Pulmonary artery endothelial cell (primary cell): ENCODE results near the gene PKN2. TPM values are rescaled to one million over a fixed set of nuclear protein-coding genes. Genes with fewer than 3 reads are reported as not detected.
"Not testable (repeated sequence)": the region's sequence is repeated elsewhere in the genome, so short reads cannot be mapped to it uniquely, and the experiment has no call there.

ENCODE experiments used
- DNase-seq: peaks from one replicate; pipeline ENCODE4 v3.0.0-alpha.2; 2011; ENCODE audit warnings: low read depth, low spot score
- total RNA-seq: library from RNA; depleted of rRNA; stranded (reverse); fragments of >200 nt; gene quantifications from 2 replicates; pipeline ENCODE4 v1.2.3, GENCODE V29; 2014

The PKN2 gene
- total RNA-seq, 1 donor from 2014 or later = 22.7 TPM

GRCh38 chr1:88784551-88784950, 100.5 kb downstream of the PKN2 start:
- no peak for DNase-seq

DNA sequence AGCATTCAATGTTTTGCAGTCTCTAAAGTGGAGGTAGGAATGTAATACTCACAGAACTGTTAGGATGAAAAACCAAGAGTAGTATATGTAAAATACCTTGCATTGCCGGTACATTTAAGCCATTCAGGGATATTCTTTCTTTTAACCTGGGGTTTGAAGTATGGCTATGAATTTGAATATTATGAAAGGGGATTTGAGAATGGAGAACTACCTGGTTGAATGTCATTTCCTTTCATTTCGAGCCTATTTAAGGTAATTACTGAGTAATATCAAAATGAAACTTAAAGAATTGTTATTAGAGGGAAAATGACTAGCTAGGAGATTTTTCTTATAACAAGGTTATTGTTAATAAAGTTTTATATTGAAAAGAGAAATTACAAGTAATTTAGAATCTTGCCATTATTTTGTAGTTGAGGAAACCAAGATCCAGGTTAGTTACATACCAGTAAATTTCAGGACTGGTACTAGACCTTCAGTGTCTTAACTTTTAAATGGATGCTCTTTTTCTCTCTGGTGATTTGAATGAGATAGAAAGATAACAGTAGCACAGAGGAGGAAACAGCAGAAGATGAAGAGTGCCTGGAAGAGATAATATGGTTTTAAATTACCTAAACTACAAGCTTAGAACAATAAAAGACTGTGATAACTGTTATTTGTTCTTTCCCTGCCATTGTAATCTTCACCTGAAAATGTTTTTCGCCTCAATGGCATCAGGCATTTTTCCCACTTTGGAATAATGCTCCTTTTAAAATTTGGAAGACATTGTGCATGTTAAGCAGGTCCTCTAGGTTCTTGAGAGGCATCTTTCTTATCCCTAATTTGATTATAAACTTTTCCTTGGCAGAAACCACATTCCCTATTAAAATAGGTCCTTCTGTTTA, 103.2 kb downstream of the PKN2 start:
- DNase-seq = no peak

DNA sequence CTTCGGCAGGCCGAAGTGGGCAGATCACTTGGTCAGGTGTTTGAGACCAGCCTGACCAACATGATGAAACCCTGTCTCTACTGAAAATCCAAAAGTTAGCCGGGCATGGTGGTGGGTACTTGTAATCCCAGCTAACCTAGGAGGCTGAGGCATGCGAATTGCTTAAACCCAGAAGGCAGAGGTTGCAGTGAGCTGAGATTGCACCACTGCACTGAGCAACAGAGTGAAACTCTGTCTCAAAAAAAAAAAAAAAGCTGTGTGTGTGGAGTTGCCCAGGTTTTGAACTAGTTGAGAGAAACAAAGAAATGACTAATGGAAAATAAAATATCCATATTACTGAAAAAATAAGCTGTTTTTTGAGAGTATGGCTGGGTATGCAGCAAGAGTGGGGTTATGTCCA, 107.1 kb downstream of the PKN2 start:
- no peak for DNase-seq

DNA sequence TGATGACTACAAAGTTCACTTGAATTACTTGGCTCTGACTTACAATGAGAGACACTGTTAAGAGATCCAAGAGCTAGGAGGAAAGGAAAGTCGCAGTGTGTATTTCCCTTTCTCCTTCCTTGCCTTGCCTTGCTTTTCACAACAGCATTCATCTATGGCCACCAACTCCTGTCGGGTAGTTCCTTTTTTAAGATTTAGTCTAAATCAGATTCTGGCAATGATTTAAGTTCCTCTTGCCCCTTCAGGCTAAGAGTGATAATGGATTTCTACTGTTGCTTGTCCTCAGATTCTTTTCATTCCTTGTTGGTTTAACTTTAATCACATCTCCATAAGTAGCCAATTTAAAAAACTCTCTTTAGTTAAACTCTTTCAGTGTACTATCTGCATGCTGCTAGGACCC, 115.4 kb downstream of the PKN2 start:
- no peak for DNase-seq

GRCh38 chr1:88800382-88801051, 116.4 kb downstream of the PKN2 start:
- no peak for DNase-seq

DNA sequence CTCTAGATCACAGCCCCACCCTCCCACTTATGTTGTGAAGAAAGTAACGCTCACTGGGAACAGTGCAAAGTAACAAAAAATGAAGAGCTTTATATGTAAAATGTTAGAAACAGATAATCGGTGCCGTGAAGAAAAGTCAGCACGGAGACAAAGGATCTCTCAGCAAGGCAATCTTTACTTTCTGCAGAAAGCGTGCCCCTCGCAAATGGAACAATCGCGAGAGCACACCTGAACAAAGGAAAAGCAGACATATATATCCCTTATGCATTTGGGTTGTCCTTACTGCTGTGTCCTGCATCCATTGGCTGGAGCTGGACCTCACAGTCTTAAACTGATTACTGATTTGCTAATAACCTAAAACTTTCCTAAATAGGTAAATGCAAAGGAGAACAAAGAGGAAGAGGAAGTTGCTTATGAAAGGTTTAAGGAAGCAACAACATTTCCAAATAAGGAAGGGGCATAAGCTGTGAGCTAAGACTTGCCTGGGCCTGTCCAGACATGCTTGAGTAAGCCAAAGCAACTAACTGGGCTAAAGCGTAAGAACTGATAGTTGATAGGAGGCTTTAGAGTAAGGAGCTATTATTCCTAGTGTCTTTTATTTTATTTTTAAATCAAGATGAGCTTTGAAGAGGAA, 117.6 kb downstream of the PKN2 start:
- no peak for DNase-seq

GRCh38 chr1:88802404-88802803, 118.3 kb downstream of the PKN2 start:
- DNase-seq = no peak

DNA sequence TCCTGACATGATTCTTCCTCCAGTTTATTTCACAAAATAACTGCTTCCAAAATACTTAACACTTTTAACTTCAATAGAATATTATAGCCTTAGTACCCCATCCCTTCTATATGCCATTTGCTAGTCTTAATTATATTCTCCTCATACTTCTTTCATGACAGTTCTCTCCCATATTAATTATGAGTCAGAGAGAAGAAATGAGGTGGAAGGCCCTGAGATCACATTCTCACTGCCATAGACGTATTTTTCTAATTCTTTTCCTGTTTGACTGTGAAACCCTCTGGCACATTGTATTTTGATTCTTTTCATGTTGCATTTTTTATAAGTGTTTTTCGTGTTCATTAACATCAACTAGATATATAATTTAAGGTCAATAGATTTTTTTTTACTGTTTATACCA, 118.9 kb downstream of the PKN2 start:
- DNase-seq = no peak

GRCh38 chr1:88803444-88803843, 119.4 kb downstream of the PKN2 start:
- DNase-seq = no peak

DNA sequence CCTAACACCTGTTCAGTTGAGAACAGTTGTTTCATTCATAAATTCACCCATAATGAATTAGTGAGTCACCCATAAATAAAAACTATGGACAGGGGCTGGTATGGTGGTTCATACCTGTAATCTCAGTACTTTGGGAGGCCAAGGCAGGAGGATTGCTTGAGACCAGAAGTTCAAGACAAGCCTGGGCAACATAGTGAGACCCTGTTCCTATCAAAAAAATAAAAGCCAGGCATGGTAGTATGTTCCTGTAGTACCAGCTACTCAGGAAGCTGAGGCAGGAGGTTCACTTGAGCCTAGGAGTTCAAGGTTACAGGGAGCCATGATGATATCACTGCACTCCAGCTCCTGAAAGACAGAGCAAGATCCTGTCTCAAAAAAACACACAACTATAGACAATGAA, 128.3 kb downstream of the PKN2 start:
- DNase-seq = no peak

DNA sequence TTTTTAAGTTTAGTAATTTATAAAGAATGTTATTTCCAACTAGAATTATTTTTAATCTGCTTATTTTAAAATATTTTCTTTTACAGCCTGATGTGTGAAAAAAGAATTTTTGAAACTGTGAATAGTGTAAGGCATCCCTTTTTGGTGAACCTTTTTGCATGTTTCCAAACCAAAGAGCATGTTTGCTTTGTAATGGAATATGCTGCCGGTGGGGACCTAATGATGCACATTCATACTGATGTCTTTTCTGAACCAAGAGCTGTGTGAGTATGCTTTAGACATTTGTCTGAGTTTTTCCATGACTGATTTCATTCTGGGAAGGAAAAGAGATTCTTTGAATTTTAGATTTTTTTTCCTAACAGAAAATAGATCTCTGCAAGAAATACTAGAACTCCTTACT, 129.4 kb downstream of the PKN2 start:
- DNase-seq = no peak

- DNase-seq = not testable (repeated sequence)
Observed at GRCh38 chr1:88819642-88820041, 135.6 kb downstream of the PKN2 start.

DNA sequence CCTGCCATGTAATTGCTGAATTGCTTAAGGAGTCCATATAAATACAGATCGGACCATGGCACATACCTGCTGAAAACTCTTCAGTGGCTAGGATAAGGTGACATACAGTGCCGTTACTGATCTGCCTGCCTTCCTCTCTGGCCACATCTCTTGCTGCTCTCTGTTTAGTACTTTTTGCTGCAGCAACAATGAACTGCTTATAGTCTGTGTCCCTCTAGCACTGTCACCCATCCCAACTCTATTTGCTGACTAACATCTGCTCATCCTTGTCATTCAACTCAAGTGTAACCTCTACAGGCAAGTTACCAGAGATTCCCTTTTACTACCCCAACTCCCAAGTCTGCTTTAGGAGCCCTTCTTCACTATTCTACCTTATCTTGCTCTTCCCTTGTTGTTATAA, 141.6 kb downstream of the PKN2 start:
- no peak for DNase-seq

- no peak for DNase-seq
Observed at GRCh38 chr1:88847643-88848042, 163.6 kb downstream of the PKN2 start.

DNA sequence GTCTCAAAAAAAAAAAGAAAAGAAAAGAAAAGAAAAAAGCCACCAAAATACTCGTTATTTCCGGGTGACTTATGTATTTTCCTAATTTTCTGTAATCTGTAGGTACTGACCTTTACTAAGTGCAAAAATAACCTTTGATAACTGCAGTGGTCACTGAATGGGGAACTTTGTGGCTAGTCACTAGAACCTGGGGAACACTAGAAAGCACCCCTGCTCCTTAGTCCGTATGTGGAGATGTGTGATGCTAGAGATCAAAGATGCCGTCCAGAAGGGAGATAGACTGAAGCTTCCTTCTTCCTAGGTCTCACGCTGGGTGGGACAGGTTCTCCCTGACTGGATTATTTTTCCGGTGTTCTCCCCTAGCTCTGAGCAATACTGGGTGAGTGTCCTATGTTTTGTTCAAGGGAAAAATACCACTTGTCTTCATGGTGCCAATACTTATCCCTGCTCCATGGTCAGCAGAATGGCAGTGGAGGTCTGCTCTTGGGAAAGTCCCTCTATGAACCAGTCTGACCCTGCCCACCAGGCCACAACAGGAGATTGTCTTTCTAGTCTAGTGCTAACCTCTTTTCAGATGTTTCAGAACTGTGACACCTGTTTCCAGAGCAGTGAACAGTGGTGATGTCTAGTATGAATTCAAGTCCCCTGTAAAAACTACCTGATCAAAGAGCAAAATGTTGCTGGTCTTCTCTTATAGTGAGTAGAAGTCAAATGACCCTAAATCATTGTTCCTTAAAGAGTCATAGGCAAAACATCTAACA, 167.4 kb downstream of the PKN2 start:
- no peak for DNase-seq

DNA sequence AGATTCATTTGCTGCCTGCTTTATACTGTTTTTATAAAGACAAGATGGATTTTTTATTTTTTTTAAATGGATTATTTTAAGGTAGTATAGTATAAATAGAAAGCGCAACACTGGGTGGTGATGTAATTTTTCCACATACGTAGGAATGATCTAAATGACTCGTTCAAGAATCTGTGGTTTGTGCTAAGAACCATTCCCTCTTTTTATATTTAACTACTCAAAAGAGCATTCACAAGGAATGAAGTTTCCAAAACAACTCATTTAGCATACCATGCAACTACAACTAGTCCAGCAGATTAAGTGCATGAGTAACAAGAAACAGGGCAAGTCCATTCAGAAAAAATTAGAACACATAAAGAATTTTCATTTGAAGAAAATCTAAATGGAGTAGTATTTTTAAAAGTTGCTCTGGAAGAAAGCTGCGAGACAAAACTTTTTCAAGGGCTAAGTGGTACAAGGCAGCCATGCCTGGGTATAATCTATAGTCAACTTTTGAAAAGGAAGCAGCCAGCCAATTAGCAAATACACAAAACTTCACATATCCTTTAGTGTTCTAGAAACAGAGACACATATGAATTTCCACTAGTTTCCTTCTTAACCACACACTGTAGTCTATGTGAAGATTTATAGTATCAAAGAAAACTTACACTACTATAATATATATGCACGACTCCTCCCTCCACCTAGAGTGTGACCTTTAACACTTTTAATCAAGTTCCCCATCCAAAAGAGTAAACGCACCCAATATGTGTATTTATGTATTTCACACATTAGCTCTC, 183.9 kb downstream of the PKN2 start:
- no peak for DNase-seq

GRCh38 chr1:88869644-88870043, 185.6 kb downstream of the PKN2 start:
- DNase-seq = not testable (repeated sequence)

GRCh38 chr1:88873737-88874349, 189.8 kb downstream of the PKN2 start:
- DNase-seq = no peak

DNA sequence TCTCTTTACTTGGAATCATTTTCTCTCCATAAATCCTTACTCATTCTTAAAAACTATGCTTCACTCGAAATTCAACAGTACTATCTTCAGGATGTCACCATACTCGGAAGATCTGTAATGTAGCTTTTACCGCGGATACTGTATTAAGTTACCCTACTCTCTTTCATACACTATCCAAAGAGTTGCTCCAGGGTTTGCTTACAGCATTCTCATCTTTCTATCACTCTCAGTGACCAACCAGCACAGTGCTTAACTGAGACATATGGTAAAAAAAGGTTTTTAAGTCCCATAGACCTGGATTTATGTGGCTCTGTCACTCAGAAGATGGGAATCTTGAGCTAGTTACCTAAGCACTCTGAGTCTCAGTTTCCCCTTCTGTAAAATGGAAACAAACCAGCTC, 191.5 kb downstream of the PKN2 start:
- DNase-seq = no peak

DNA sequence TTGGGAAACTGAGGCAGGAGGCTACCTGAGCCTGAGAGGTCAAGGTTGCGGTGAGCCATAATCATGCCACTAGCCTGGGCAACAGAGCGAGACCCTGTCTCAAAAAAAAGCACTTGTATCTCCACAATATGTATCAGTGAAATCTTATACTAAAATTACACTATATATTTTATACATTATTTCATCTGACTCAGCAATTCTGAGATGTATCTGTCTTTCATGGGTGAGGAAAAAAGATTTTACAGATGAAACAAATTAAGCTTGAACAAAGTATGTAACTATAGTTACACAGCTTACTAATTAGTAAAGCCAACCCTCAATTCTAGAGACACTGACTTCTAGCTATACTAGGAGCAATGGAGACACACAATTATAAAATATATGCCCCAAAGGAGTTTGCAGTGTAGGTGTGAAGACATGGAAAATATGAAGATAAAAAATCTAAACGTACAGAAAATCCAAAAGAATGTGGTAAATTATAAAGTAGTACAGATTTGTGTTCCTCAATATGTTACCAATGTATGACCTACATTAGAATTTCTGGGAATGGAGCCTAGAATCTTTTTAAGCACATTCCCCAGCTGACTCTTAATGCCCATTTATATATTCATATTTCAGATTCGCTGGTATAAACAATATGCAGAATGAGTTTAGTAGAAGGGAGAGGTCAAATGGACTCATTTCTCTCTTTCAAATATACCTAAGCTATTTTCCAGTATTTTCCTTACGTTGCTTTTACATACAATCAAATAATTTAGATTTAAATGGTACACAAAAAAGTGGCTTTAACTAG, 192.7 kb downstream of the PKN2 start:
- DNase-seq = no peak
